ENCODE measurements around the gene TMEM253.
A peak's percentile ranks its signal among the peaks of the same experiment; 100 is the strongest.

Gene TMEM253

GRCh38 chr14:21106176-21106497 is 5.3 kb downstream of the TMEM253 start:
- no peak for DNase-seq

DNA sequence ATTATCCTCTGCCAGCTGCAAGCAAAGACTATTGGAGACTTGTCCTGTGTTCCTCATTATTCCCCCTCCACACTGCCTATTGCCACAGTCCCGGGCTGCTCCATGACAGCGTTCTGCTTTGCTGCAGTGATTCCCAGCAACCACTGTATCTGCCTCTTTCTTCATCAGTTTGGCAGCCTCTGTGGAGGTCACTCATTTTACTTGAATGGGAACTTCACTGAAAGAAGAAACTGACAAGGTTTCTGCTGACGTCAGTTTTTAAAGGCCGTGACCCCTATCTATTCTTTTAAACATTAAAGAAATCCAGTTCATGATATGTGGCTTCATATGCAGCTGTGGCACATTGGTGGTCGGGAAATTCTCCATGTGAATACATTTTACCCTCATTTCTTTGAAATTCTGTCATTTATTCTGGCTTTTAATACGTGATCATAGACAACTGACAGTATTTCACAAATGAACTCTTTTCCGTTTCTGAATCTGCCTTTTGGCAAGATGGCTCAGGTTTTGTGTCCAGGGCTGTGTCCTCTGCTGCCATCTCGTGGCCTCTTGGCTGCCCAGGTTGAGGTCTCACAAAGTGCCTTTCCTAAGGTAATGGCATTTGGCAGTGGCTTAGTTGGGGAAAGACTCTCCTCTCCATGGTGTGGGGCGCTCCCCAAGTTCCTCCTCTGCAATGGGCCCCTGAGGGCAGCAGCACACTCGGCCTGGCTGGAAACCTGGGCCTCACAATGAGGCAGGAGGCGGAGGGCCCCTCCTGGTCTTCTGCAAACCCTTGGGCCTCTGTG is 5.8 kb downstream of the TMEM253 start:
- DNase-seq = peak; percentile 87

GRCh38 chr14:21107283-21107800 is 6.5 kb downstream of the TMEM253 start:
- no peak for DNase-seq

- DNase-seq = no peak
These were observed 7.9 kb downstream of the TMEM253 start for GRCh38 chr14:21108791-21109190.

DNA sequence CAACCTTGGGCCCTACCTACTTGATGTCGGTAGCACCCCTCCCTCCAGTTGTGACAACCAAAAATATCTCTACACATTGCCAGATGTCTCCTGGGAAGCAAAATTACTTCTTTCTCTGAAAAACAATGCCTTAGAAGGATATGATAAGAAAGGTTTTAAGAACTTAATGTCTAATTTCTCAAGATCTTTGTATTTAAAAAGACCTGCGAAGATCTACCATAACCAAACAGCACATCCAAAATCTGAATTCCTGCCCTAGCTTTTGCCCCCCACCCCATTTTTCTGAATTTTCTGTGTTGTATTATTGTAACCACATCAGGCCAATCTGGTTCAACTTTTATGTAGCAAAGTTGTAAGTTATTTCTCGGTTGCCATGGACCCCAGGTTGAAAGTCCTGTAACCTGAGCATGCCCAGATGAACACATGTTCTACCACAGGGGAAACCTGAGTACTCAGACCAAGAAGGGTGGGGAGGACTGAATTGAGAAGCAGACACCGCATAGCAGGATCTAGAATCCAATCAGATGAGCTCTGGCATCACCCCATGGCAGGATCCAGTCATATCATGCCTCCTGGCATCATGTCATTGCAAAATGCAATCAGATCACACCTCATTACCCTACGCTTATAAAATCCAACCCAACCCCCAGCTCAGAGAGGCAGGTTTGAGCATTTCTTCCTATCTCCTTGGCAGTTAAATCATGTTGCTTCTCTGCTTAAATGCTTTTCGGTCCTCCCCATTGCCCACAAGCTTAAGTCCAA is 8.7 kb downstream of the TMEM253 start:
- DNase-seq = no peak

- no peak for DNase-seq
These were observed 11.4 kb downstream of the TMEM253 start for GRCh38 chr14:21112255-21112654.

- no peak for DNase-seq
These were observed 12.5 kb downstream of the TMEM253 start for GRCh38 chr14:21113369-21113768.

GRCh38 chr14:21118933-21119332 is 18.1 kb downstream of the TMEM253 start:
- no peak for DNase-seq

DNA sequence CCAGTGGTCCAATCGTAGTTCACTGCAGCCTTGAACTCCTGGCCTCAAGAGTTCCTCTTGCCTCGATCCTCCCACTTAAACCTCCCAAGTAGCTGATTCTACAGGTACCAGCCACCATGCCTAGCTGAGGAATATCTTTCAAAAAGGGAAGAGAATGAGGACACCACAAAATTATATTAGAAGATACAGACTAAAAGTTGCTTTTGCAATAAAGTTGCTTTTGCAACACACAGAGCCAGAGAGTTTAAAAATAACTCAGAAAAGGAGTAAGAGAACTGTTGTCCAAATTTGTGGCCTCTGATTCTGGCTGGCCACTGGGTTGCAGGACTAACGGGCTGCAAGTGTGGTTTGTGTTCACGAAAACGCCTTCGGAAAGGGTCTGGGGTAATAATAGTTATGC is 19.8 kb downstream of the TMEM253 start:
- no peak for DNase-seq

DNA sequence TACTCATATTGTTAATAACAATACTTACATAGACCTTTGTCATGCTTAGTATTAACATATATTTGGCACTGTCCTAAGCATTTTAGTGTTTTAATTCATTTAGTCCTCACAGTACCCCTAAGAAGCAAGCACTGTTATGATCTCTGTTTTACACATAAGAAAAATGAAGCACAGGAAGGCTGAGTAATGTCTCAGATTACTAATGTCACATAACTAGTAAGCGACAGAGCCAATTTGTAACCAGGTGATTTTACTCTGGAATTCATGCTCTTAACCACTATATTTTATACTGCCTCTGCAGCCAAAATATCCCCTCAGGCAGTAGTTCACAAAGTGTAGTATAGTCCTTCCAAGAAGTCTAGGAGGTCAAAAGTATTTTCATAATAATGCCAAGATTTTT is 20.3 kb downstream of the TMEM253 start:
- DNase-seq = no peak

- no peak for DNase-seq
These were observed 22.6 kb downstream of the TMEM253 start for GRCh38 chr14:21123429-21123828.

DNA sequence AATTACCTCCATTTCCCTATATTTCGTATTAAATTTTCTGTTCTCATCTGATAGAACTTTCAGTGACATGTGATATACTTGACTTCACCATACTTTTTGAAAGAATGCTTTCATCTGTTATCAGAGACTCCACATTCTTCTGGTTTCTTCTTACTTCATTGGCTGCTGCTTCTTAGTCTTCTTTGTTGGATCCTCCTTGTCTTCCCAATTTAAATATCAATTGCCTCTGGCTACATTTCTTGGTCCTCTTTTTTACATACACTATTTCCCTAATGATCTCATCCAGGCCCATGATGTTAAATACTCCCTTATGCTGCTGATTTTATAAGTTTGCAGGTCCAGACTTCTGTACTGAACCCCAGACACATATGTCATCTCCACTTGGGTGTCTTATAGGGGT is 33.0 kb downstream of the TMEM253 start:
- DNase-seq = no peak

- DNase-seq = no peak
These were observed 35.2 kb downstream of the TMEM253 start for GRCh38 chr14:21136024-21136423.

GRCh38 chr14:21142357-21142756 is 41.5 kb downstream of the TMEM253 start:
- DNase-seq = no peak

DNA sequence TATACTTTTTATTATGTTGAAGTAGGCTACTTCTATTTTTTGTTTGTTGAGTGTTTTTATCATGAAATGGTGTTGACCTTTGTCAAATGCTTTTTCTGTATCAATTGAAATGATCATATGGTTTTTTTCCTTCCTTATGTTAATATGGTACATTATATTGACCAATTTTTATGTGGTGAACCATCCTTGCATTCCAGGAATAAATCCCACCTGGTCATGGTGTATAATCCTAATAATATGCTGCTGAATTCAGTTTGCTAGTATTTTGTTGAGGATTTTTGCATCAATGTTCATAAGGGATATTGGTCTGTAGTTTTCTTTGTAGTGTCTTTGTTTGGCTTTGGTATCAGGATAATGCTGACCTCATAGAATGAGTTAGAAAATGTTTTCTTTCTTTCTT is 44.6 kb downstream of the TMEM253 start:
- no peak for DNase-seq

DNA sequence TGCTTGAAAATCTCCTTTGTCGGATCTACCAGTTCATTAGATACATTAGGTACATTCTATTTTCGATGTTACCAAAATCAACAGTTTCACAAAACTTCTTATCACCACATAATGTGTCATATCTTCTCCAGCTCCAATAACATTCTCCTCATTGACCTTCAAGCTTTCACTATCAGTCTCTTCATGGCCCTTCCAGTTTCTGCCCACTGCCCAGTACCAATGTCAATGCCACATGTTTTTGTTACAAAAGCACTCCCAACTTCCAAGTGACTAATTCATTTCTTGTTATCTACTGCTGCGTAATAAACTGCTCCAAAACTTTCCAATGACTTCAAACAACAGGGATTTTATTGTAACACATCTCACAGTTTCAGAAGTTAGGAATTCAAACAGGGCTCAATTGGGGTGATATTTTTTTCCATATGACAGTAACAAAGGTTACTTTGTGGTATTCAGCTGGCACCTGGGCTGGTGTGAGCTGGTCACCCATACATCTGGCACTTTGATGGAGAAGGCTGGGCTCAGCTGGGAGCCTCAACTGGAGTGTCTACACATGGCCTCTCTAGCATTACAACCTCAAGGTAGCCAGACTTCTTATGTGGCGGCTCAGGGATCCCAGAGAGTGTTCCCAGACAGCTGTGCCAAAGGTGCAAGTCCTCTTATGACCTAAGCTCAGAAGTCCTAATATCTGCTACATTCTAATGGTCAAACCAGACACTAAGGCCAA is 48.9 kb downstream of the TMEM253 start:
- no peak for DNase-seq
